Erythroblast (primary cell): ENCODE measurements around the gene TIMP1.
A peak's percentile ranks its signal among the peaks of the same experiment; 100 is the strongest.

ENCODE experiments used
- DNase-seq, 2 experiments: peaks; one replicate each; lab custom pipeline; 2025; lab: John Stamatoyannopoulos, UW
- GATA1 ChIP-seq: IDR thresholded peaks from 2 replicates; pipeline ENCODE4 v1.6.1; 2011; ENCODE audit warnings: low read depth, mild to moderate bottlenecking, control low read depth, low read length, moderate library complexity
- POLR2A ChIP-seq: IDR thresholded peaks from 2 replicates; pipeline ENCODE4 v1.6.1; 2011; ENCODE audit warnings: mild to moderate bottlenecking, low read length

TIMP1 gene

DNA sequence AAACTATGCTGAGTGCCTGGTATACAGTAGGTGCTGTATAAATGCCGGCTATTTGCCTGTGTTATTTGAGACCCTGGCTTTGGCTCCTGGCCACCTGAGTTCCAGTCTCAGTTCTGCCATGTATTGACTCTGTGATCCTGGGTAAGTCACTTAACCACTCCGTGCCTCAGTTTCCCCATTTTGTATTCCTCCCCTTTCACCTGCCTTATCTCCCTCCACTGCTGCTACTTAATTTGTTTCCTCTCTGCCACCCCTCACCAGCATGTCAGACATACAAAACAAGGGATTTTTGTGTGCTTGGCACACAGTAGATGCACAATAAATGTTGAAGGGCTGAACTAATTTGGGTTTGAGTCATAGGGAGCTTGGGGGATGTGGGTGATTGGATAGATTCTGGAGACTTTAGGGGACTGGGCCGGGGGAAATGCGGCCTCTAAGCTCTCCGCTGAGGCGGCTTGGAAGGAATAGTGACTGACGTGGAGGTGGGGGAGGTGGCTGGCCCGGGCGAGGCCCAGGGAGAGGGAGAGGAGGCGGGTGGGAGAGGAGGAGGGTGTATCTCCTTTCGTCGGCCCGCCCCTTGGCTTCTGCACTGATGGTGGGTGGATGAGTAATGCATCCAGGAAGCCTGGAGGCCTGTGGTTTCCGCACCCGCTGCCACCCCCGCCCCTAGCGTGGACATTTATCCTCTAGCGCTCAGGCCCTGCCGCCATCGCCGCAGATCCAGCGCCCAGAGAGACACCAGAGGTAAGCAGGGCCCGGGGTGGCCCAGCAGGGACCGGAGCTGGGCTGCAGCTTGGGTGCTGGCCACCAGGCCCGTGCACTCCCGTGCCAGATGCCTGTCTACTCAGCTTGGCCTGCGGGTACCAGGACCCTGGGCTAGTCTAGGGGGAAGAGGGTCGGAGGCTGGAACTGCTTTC lies at the start of gene TIMP1:
Gene TIMP1, plus strand, starts transcription at position 706 of the 917 bp plus-strand sequence. CDS start 980 bp downstream, outside the sequence.
- TF ChIP-seq POLR2A (peak; percentile 79), GATA1 (no peak)
- peak; percentile 88 to 92 for DNase-seq

- DNase-seq: no peak
- TF ChIP-seq POLR2A (no peak), GATA1 (no peak)
These were observed 42.4 kb upstream of the TIMP1 start for GRCh38 chrX:47539860-47540259.

DNA sequence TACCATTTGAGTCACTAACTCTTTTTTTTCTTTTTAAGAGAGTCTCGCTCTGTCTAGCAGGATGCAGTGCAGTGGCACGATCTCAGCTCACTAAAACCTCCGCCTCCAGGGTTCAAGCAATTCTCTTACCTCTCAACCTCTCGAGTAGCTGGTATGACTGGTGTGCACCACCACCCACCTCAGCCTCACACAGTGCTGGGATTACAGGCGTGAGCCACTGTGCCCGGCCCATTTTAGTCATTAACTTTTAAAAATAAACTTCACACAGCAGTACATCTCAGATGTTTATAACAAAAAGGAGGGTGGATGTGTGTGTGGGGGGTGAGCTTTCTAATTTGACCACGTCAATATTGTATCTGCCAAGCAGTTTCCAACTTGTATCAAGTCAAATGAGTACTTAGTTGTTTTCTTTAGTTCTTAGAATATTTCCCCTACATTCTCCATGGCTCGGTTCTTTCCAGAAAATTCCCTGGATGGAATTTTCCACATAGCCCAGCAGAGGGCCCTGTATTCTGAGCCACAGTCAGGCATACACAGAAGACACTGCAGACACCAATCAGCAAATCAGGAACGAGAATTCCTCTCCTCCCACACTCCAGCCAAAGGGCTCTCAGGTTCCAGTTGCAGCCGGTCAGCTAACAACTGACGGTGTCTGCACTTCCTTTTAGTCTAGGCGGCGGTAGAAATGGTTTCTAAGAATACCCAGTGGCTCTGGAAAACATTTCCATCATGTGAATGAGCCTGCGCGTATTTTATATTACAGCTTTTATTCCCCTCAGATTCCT lies 41.3 kb upstream of the TIMP1 start:
- TF ChIP-seq POLR2A (no peak), GATA1 (no peak)
- DNase-seq: peak; percentile 36 to 53

GRCh38 chrX:47543496-47543895 lies 38.7 kb upstream of the TIMP1 start:
- TF ChIP-seq POLR2A: no peak
- no peak for TF ChIP-seq GATA1

DNA sequence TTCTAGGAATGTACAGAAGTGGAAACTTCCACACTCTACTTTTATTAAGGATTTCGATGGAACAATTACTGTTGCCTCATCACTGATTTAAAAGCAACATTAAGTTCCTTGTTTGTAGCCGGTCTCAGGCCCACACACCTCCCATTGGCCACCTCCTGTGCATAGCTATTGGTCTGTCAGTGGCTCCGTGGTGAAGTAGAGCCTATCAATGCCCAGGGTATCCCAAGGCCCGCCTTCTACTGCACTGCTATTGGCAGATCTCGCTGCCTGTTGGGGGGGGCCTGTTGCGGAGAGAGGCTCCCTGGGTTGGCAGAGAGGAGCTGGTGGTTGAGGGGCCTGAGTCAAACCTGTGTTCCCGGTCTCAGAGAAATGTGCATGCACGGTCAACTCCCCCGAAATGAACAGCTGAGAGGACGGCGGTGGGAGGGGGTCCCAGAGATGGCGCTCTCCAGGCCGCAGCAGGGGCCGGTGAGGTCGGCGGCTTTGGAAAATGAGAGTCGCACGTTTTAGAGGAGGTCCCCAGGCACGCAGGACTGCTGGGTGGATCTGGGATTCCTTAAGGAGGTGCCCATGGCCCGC lies 26.1 kb upstream of the TIMP1 start:
- TF ChIP-seq GATA1 (no peak), POLR2A (peak; percentile 80)
- DNase-seq: peak; percentile 91 to 92

More at GRCh38 chrX:47543496-47543895, 38.7 kb upstream of the TIMP1 start:
- no peak for DNase-seq

DNA sequence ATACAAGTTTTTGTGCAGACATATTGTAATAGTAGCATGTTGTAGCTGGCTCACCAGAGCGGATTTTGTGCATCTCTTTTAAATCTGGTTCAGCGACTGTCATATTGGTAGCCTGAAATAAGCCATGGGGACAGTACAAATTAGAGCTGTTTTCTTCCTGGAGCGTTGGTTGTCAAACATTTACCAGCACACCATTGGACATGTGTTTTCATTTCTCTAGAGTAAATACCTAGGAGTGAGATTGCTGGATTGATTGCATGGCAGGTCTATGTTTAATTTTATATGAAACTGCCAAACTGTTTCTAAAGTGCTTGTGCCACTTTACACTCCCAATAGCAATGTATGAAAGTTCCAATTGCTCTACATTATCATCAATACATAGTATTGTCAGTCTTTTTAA lies 23.8 kb upstream of the TIMP1 start:
- no peak for DNase-seq
- TF ChIP-seq GATA1: no peak
- no peak for TF ChIP-seq POLR2A

DNA sequence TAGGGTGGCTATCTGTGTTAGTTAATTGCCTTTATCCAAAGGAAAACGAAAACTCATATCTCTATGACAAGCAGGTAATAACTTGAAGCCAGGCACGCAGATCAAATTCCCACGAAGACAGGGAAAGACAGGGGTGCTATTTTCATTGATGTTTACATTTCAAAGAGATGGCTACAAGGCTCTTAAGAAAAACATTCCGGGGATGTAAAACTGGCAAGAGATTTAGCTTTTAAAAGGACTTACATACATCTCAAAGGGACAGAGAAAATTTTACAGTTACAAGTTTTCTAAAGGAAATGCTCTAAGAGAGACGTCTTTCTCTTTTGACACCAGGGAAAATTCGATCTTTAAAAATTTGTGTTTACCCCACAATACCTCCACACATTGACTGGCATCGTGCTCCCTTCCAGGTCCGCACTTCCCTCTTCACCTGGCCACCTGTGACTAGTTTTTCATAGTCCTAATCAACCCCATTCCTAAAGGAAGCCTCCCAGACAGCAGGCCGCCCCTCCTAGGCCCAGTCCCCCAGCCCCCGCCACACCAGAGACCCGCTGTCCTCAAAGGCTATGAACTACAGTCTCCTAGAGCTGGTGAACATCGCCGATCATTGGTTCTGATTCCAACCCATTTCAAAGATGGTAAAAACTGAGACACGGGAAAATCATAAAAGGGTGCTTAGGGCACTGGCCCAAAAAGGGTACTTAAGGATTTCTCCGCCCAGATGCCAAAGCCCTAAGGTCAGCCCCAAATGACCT lies 21.9 kb upstream of the TIMP1 start:
- peak in 1 of 2 experiments; percentile 27 for DNase-seq
- no peak for TF ChIP-seq POLR2A
- no peak for TF ChIP-seq GATA1

DNA sequence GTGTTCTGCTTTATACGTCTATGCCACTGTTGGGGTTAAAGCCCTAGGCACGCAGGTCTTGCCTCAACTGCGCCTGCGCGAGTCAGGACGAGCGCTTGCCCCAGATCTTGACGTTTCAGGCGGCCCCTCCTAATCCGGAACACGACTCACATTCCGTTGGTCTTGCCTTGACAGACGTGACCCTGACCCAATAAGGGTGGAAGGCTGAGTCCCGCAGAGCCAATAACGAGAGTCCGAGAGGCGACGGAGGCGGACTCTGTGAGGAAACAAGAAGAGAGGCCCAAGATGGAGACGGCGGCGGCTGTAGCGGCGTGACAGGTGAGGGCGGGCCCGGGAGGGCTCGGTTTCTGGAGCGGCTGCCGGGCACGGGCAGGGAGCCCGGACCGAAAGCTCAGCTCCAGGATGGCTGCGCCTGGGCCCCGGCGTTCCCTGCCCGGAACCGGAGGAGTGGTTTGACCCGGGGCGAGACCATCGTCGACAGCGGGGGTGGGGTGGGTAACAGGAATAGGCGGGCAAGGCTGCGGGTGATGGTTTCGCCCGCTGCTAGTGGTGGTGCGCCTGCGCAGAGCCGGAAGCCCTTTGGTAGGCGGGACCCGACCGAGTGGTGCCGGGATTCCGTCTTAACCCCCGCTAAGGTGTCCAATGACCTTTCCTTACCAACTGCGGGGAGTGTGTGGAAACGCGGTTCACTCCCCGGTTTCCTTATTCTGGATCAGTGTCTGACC lies 21.1 kb upstream of the TIMP1 start, which contains the start of gene ARAF:
Gene ARAF, plus strand, starts transcription at position 272 of the 725 bp plus-strand sequence. CDS start 1,763 bp downstream, outside the sequence.
- TF ChIP-seq GATA1 (no peak), POLR2A (peak; percentile 81)

DNA sequence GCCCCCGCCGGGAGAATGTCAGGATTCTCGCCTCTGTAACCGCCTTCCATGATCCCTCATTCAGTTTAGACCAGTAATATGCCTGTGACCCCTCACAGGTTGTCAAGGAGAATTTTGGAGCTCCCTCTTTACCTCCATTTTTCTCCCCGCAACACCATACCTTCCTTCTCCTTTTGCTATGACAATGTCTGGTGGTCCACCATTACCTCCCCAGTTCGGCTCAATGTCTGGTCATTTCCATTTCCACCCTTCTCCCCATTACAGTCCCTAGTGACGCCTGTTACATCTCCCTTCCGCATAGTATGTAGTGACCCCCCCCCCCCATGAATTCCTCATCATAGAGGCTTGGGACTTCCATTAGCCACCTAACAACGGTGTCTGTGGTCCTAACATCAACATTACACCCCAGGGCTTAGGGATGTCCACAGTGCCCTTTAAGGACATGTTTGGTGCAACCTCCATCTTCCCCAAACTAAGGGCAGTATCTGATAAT lies 20.5 kb upstream of the TIMP1 start:
- TF ChIP-seq GATA1 (no peak), POLR2A (peak; percentile 49)
- no peak for DNase-seq

More for the DNA sequence above, 21.1 kb upstream of the TIMP1 start, which contains the start of gene ARAF:
- peak; percentile 98 to 99 for DNase-seq

DNA sequence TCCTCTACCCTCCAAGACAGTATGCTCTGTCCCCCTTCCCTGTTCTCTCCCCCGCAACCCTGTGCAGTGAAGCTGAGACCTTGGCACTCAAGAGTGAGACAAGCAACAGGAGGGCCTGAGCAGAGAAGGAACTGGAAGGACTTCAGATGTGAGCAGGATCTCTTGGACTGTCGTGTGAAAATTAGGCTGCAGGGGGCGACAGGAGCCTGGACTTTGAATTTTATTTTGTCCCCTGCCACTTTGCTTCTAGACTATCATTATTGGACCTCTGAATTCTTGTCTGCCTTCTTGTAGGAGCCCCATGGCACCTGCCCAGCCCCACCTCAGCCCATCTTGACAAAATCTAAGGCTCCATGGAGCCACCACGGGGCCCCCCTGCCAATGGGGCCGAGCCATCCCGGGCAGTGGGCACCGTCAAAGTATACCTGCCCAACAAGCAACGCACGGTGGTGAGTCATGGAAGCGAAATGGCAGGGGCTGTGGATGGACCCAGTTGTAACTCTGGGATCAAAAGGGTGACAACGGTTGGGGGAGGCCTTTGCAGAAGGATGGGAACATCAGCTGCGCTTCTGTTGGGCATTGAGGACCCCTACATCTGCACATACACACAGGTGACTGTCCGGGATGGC lies 19.5 kb upstream of the TIMP1 start:
- DNase-seq: peak; percentile 39 to 60
- TF ChIP-seq GATA1 (no peak), POLR2A (no peak)

DNA sequence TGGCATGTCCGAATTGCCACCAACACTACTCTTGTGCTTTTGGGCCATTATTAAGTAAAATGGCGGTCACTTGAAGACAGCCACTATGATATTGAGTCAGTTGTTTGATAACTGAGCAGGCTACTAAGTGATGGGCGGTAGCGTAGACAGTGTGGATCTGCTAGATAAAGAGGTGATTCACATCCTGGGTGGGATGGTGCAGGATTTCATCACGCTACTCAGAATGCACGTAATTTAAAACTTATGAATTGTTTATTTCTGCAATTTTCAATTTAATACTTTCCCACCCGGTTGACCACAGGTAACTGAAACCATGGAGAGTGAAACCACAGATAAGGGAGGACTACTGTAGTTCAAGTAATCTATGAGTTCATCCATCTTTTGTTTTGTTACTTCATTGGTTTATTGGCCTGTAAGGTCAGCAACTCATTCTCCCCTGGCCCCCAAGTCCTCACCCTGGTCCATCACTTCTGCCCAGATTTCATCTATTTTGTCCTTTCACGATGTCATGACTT lies 18.4 kb upstream of the TIMP1 start:
- peak; percentile 78 to 84 for DNase-seq
- TF ChIP-seq POLR2A: peak; percentile 13
- TF ChIP-seq GATA1: no peak

DNA sequence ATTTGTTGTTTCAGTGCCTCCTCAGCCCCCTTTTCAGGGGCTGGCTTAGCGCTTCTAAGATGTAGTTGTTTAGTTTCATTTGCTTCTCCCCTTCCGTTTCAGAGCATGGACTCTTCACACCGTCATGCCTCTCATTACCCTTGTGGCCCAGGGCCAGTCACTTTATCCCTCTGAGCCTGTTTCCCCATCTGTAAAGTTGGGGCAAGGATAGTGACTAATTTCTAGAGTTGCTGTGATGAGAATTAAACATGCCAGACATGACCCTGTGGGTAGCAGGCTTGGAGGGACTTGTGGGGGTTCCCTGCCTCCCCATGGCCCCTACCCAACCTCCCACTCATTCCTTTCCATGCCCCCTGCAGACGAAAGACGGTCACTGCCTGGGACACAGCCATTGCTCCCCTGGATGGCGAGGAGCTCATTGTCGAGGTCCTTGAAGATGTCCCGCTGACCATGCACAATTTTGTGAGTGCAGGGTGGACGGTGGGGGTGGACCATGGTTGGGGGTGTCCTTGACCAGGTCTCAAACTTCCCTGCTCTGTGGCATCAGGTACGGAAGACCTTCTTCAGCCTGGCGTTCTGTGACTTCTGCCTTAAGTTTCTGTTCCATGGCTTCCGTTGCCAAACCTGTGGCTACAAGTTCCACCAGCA lies 17.7 kb upstream of the TIMP1 start:
- TF ChIP-seq POLR2A (no peak), GATA1 (no peak)
- DNase-seq: peak in 1 of 2 experiments; percentile 44
